Right lobe of liver (tissue), 4 donors: Measurements from ENCODE around the gene PRKACB.

Experiments
- CTCF ChIP-seq, 4 donors: fragments of 200-600 bp in 3 of 4; fragments of 450-650 bp in 1 of 4; IDR thresholded peaks; one replicate each; pipeline versions ENCODE4 v1.5.1 to v1.8.0; 2016 to 2022; ENCODE audit warnings: antibody characterized with exemption in 4 of 4, mild to moderate bottlenecking in 2 of 4
- POLR2A ChIP-seq: fragments of 450-650 bp; IDR thresholded peaks from one replicate; pipeline ENCODE4 v1.6.1; 2017; ENCODE audit warnings: antibody characterized with exemption, mild to moderate bottlenecking
- donor health status: DM: no; HTN: no; CAD: no.
- donor health status: DM: no; HTN: no; CAD: no.
- donor health status: DM: no; HTN: yes; CAD: no.

- TF ChIP-seq CTCF (IDR thresholded peaks at IDR 0.05) (no peak), POLR2A (no peak)
These were observed 62.3 kb downstream of the PRKACB start for GRCh38 chr1:84206375-84206774.
